Heart left ventricle (tissue), 16 donors: ENCODE data around the gene SLC38A10. TPM values are rescaled to one million over a fixed set of nuclear protein-coding genes. Genes with fewer than 3 reads are reported as not detected.

Experiments used
- ATAC-seq, 4 donors: fragments of 200-7000 bp; cut with Tn5 transposase; one replicate each; pipeline ENCODE4 v1.9.1; 2020 to 2022; ENCODE audit warnings: moderate library complexity in 4 of 4, mild to moderate bottlenecking in 3 of 4, moderate number of reproducible peaks in 1 of 4
- DNase-seq, 5 donors: peaks; one replicate each; pipeline ENCODE4 v3.0.0-alpha.2; 2020
- H3K27ac ChIP-seq, 12 donors: fragments of 200-600 bp; sonication (generic) in 4 of 12; one replicate each; pipeline versions ENCODE4 v1.5.0 to v1.8.0; 2016 to 2022; ENCODE audit warnings: mild to moderate bottlenecking in 2 of 12
- H3K27me3 ChIP-seq, 9 donors: fragments of 200-600 bp; sonication (generic) in 2 of 9; one replicate each; pipeline versions ENCODE4 v1.5.1 to v1.8.0; 2016 to 2022; ENCODE audit warnings: mild to moderate bottlenecking in 3 of 9
- H3K36me3 ChIP-seq, 9 donors: fragments of 200-600 bp; sonication (generic) in 2 of 9; one replicate each; pipeline versions ENCODE4 v1.5.0 to v1.8.0; 2018 to 2022; ENCODE audit warnings: mild to moderate bottlenecking in 2 of 9
- H3K4me1 ChIP-seq, 12 donors: fragments of 200-600 bp; sonication (generic) in 4 of 12; one replicate each; pipeline versions ENCODE4 v1.5.0 to v1.8.0; 2016 to 2022; ENCODE audit warnings: mild to moderate bottlenecking in 3 of 12
- H3K4me3 ChIP-seq, 12 donors: fragments of 200-600 bp; sonication (generic) in 4 of 12; one replicate each; pipeline versions ENCODE4 v1.5.0 to v1.8.0; 2017 to 2022; ENCODE audit warnings: mild to moderate bottlenecking in 9 of 12, moderate library complexity in 4 of 12
- H3K9me3 ChIP-seq, 12 donors: fragments of 200-600 bp; sonication (generic) in 4 of 12; one replicate each; pipeline versions ENCODE4 v1.5.0 to v1.8.0; 2016 to 2022; ENCODE audit warnings: mild to moderate bottlenecking in 1 of 12
- POLR2A ChIP-seq, 2 donors: fragments of 450-650 bp; IDR thresholded peaks; one replicate each; pipeline ENCODE4 v1.6.1; 2017; ENCODE audit warnings: antibody characterized with exemption in 2 of 2, mild to moderate bottlenecking in 2 of 2, moderate library complexity in 2 of 2
- WGBS, 4 donors: extraction: QIAGEN DNeasy Blood & Tissue Kit in 2 of 4; methylation state at CpG; one replicate each; pipeline versions ENCODE4 v1.1.5 to v1.1.7; 2013 to 2018; 5-methylcytosine and 5-hydroxymethylcytosine counted together
- intact Hi-C, 10 donors: fragments of 100-400 bp; cut with DNase I; formaldehyde crosslinking; loops; one replicate each; pipeline versions ENCODE4 v1.11.1 to v1.14.2; 2022
- polyA plus RNA-seq, 2 donors: library from polyadenylated mRNA; stranded (reverse); fragments of 200-250 nt; gene quantifications; one replicate each; pipeline ENCODE4 v1.2.3, GENCODE V29; 2013
- total RNA-seq, 9 donors: library from RNA; depleted of rRNA in 2 of 9; stranded (reverse); fragments of >200 nt in 2 of 9; fragmentation: NEBNext Ultra II Directional in 3 of 9; extraction: Animal tissue kit (Norgen Biotek cat#: 25700) in 3 of 9; gene quantifications; one replicate each; pipeline versions ENCODE4 v1.1.0 to v1.2.4, GENCODE V29; 2016 to 2023
- TF ChIP-seq, protein P1 (sequence below), 12 donors: fragments of 200-600 bp; sonication (generic) in 4 of 12; IDR thresholded peaks; one replicate each; pipeline versions ENCODE4 v1.5.0 to v1.8.0; 2018 to 2022; ENCODE audit warnings: antibody characterized with exemption in 12 of 12, mild to moderate bottlenecking in 5 of 12
- donor health status: ischemic (EF 13 %, LVEDD 7.1; RV severe dilation, severe dysfunction).
- donor health status: healthy with polysubstance abuse.
- donor health status: DM: no; HTN: yes; CAD: no.
- donor health status: DM: no; HTN: no; CAD: no.
- donor health status: ischemic (EF 25% LVEDD 6.9; RV normal size, moderate dysfunction).
- donor health status: ischemic (EF 25% LVEDD 5.7; RV mildly dilated, moderate dysfunction).
- donor health status: healthy.
- donor health status: DM: yes; HTN: yes; CAD: no.
- donor health status: ischemic (EF 35%, LVEDD 5.7; RV mildly dilated, moderate dysfunction).
- donor health status: nonischemic (EF 11% LVEDD 7.7; RV severe dilation, severe dysfunction).
- donor health status: DM: yes; HTN: yes; CAD: no.
- donor health status: PGD.
- donor health status: ischemic (EF 29% LVEDD 5.4; RV normal size, mild dysfunction).
- donor health status: nonischemic (EF 23%, LVEDD 6.1; RV moderate dilation, normal function).

SLC38A10 gene
- total and polyA plus RNA-seq, 11 donors: 27.4 to 67.7 (median 46.7) TPM

- WGBS, 4 donors: 87 to 93% (median 90%) methylated on average over 6 of the region's 6 CpGs
- Histone ChIP-seq H3K36me3 (peaks cover 0 to 90% (median 70%) of the 10 kb centered on the region in 9 donors), H3K4me3 (no peak overlapping the region), H3K27ac (no peak overlapping the region), H3K9me3 (no peaks in the 10 kb centered on the region), H3K4me1 (peaks cover 0 to 12% (median 0%) of the 10 kb centered on the region in 12 donors), H3K27me3 (no peaks in the 10 kb centered on the region)
- ATAC-seq: no peak
- intact Hi-C loops: no loop called here
- DNase-seq: no peak
- no peak for TF ChIP-seq POLR2A (IDR thresholded peaks at IDR 0.05)
- TF ChIP-seq, protein P1, sequence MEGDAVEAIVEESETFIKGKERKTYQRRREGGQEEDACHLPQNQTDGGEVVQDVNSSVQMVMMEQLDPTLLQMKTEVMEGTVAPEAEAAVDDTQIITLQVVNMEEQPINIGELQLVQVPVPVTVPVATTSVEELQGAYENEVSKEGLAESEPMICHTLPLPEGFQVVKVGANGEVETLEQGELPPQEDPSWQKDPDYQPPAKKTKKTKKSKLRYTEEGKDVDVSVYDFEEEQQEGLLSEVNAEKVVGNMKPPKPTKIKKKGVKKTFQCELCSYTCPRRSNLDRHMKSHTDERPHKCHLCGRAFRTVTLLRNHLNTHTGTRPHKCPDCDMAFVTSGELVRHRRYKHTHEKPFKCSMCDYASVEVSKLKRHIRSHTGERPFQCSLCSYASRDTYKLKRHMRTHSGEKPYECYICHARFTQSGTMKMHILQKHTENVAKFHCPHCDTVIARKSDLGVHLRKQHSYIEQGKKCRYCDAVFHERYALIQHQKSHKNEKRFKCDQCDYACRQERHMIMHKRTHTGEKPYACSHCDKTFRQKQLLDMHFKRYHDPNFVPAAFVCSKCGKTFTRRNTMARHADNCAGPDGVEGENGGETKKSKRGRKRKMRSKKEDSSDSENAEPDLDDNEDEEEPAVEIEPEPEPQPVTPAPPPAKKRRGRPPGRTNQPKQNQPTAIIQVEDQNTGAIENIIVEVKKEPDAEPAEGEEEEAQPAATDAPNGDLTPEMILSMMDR (IDR thresholded peaks at IDR 0.05): no peak
Observed at GRCh38 chr17:81267390-81268067, 27.6 kb downstream of the SLC38A10 start.

DNA sequence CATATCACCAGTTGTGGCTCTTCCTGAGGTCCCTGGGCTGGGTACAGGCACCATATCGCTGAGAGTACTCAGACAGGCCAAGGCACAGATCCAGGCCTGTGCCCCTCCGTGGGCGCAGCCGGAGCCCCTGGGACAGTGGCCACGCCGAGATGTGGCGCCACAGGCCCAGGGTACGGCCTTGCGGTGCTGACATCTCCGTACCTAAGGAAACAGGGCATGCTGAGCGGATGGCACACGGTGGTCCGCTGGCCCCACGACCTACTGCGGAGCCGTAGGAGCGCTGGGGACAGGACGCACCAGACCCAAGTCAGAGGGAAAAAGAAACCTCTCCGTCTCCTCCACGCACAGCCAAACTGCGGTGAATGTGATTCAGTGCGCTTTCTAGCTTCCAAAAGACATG is 29.5 kb downstream of the SLC38A10 start:
- Histone ChIP-seq H3K36me3 (peaks cover 0 to 94% (median 70%) of the 10 kb centered on the region in 9 donors), H3K4me1 (peaks cover 0 to 10% (median 0%) of the 10 kb centered on the region in 12 donors), H3K4me3 (no peak overlapping the region), H3K27ac (no peak overlapping the region), H3K9me3 (no peaks in the 10 kb centered on the region), H3K27me3 (no peaks in the 10 kb centered on the region)
- no peak for TF ChIP-seq POLR2A (IDR thresholded peaks at IDR 0.05)
- TF ChIP-seq, protein P1 (IDR thresholded peaks at IDR 0.05): no peak
- no peak for DNase-seq
- no peak for ATAC-seq
- intact Hi-C loops: no loop called here
- WGBS, 4 donors: 96 to 98% (median 97%) methylated on average over 14 to 22 of the region's 22 CpGs

DNA sequence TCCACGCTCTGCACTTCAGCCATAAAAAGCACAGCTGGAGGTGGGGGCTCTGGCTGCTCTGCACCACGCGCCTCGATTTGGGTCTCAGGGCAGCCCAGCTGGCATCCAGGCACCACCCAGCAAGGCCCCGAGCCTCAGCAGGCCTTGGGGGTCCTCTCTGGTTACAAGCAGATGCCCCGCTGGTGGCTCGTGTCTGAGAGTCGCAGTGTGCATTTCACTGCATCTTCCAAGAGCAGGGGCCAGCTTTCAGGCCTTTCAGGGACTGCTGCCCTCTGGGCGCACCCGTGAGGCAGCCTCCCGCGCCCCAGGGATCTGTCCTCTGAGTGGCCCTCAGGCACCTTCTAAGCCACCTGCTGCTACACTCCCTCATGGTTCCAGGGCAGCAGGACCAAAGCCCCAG is 30.5 kb downstream of the SLC38A10 start:
- no peak for DNase-seq
- Histone ChIP-seq H3K27me3 (no peaks in the 10 kb centered on the region), H3K36me3 (peaks cover 0 to 94% (median 73%) of the 10 kb centered on the region in 9 donors)

More for the DNA sequence above, 30.5 kb downstream of the SLC38A10 start:
- 92 to 97% (median 96%) methylated on average over 12 of the region's 12 CpGs for whole genome bisulfite sequencing, 4 donors
- intact Hi-C loops: no loop called here
- Histone ChIP-seq H3K4me3 (no peak overlapping the region), H3K27ac (no peak overlapping the region), H3K9me3 (no peaks in the 10 kb centered on the region), H3K4me1 (peaks cover 0 to 10% (median 0%) of the 10 kb centered on the region in 12 donors)
- no peak for TF ChIP-seq POLR2A (IDR thresholded peaks at IDR 0.05)
- TF ChIP-seq, protein P1 (IDR thresholded peaks at IDR 0.05): no peak
- ATAC-seq: no peak
